ENCODE measurements around the gene NRG2.

Gene NRG2

GRCh38 chr5:139910036-139910435 is 133.1 kb downstream of the NRG2 start:
- Histone ChIP-seq H3F3A (ENCODE audit: insufficient read depth) (no peaks in the 10 kb centered on the region), H3K9ac (ENCODE audit: low read length) (no peak overlapping the region), H3K9me3 (ENCODE audit: insufficient read depth, low read length) (no peaks in the 10 kb centered on the region), H3K27ac (ENCODE audit: low read depth, low read length) (no peak overlapping the region), H3K36me3 (ENCODE audit: low read length) (no peaks in the 10 kb centered on the region), H3K4me2 (ENCODE audit: low read depth, low read length, poor library complexity, severe bottlenecking) (no peak overlapping the region), H4K20me1 (ENCODE audit: low read depth, low read length) (no peaks in the 10 kb centered on the region), H3K4me3 (ENCODE audit: insufficient read depth, low read length, poor library complexity, severe bottlenecking) (no peak overlapping the region), H2AFZ (ENCODE audit: low read depth, low read length, severe bottlenecking) (no peak overlapping the region), H3K79me2 (ENCODE audit: insufficient read depth, low read length) (no peaks in the 10 kb centered on the region), H3K27me3 (ENCODE audit: low read length) (no peaks in the 10 kb centered on the region), H3K9me2 (replicated peaks; ENCODE audit: insufficient read depth, low read length) (no peaks in the 10 kb centered on the region)
- TF ChIP-seq, protein P1, sequence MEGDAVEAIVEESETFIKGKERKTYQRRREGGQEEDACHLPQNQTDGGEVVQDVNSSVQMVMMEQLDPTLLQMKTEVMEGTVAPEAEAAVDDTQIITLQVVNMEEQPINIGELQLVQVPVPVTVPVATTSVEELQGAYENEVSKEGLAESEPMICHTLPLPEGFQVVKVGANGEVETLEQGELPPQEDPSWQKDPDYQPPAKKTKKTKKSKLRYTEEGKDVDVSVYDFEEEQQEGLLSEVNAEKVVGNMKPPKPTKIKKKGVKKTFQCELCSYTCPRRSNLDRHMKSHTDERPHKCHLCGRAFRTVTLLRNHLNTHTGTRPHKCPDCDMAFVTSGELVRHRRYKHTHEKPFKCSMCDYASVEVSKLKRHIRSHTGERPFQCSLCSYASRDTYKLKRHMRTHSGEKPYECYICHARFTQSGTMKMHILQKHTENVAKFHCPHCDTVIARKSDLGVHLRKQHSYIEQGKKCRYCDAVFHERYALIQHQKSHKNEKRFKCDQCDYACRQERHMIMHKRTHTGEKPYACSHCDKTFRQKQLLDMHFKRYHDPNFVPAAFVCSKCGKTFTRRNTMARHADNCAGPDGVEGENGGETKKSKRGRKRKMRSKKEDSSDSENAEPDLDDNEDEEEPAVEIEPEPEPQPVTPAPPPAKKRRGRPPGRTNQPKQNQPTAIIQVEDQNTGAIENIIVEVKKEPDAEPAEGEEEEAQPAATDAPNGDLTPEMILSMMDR (IDR thresholded peaks at IDR 0.05; ENCODE audit: insufficient read depth, low read length, poor library complexity, severe bottlenecking), result no peak
- TF ChIP-seq EZH2phosphoT487 (conservative IDR thresholded peaks at IDR 0.05; ENCODE audit: low read length), result no peak

- H3K4me3 ChIP-seq (ENCODE audit: insufficient read depth, low read length, poor library complexity, severe bottlenecking), result no peak overlapping the region
Measured at GRCh38 chr5:139908749-139909148, 134.3 kb downstream of the NRG2 start.

DNA sequence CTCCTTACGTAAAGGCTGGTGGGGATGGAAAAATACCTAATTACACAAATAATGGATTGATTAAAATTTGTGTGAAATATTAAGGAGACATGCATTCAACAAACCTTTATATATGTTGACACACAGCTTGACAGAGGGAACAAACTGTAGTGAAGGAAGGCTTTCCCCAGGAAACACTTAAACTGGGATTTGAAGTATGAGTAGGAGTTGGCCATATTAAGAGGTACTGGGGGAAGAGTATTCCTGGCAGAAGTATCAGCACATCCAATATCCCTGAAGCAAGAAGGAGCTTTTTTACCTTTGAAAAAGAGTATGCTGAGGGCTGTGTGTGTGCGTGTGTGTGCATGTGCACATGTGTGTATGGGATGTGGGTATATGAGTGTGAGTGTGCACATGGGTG is 136.4 kb downstream of the NRG2 start:
- Histone ChIP-seq H3K79me2 (ENCODE audit: insufficient read depth, low read length) (no peaks in the 10 kb centered on the region), H3K36me3 (ENCODE audit: low read length) (no peaks in the 10 kb centered on the region), H3K9me3 (ENCODE audit: insufficient read depth, low read length) (no peaks in the 10 kb centered on the region), H3F3A (ENCODE audit: insufficient read depth) (no peaks in the 10 kb centered on the region), H3K9ac (ENCODE audit: low read length) (no peak overlapping the region), H3K27me3 (ENCODE audit: low read length) (no peaks in the 10 kb centered on the region), H3K4me2 (ENCODE audit: low read depth, low read length, poor library complexity, severe bottlenecking) (no peak overlapping the region), H3K9me2 (replicated peaks; ENCODE audit: insufficient read depth, low read length) (no peaks in the 10 kb centered on the region), H4K20me1 (ENCODE audit: low read depth, low read length) (no peaks in the 10 kb centered on the region), H3K27ac (ENCODE audit: low read depth, low read length) (no peak overlapping the region), H3K4me3 (ENCODE audit: insufficient read depth, low read length, poor library complexity, severe bottlenecking) (no peak overlapping the region), H2AFZ (ENCODE audit: low read depth, low read length, severe bottlenecking) (no peak overlapping the region)
- TF ChIP-seq, protein P1 (IDR thresholded peaks at IDR 0.05; ENCODE audit: insufficient read depth, low read length, poor library complexity, severe bottlenecking), result no peak
- no peak for TF ChIP-seq EZH2phosphoT487 (conservative IDR thresholded peaks at IDR 0.05; ENCODE audit: low read length)

More at GRCh38 chr5:139908749-139909148, 134.3 kb downstream of the NRG2 start:
- no peak overlapping the region for H3K9ac ChIP-seq (ENCODE audit: low read length)
- H2AFZ ChIP-seq (ENCODE audit: low read depth, low read length, severe bottlenecking), result no peak overlapping the region
- no peak overlapping the region for H3K27ac ChIP-seq (ENCODE audit: low read depth, low read length)
- no peaks in the 10 kb centered on the region for H3K36me3 ChIP-seq (ENCODE audit: low read length)
- no peak overlapping the region for H3K4me2 ChIP-seq (ENCODE audit: low read depth, low read length, poor library complexity, severe bottlenecking)
- no peaks in the 10 kb centered on the region for H3K27me3 ChIP-seq (ENCODE audit: low read length)
- no peak for TF ChIP-seq EZH2phosphoT487 (conservative IDR thresholded peaks at IDR 0.05; ENCODE audit: low read length)
- TF ChIP-seq, protein P1 (IDR thresholded peaks at IDR 0.05; ENCODE audit: insufficient read depth, low read length, poor library complexity, severe bottlenecking), result no peak
- no peaks in the 10 kb centered on the region for H3K79me2 ChIP-seq (ENCODE audit: insufficient read depth, low read length)
- no peaks in the 10 kb centered on the region for H3K9me3 ChIP-seq (ENCODE audit: insufficient read depth, low read length)
- H3K9me2 ChIP-seq (replicated peaks; ENCODE audit: insufficient read depth, low read length), result no peaks in the 10 kb centered on the region
- no peaks in the 10 kb centered on the region for H4K20me1 ChIP-seq (ENCODE audit: low read depth, low read length)
- H3F3A ChIP-seq (ENCODE audit: insufficient read depth), result no peaks in the 10 kb centered on the region
